Transverse colon (tissue), 4 donors: ENCODE data around the gene TOP2A.

Source experiments
- CTCF ChIP-seq, 5 experiments: fragments of 200-600 bp in 3 of 5; fragments of 450-650 bp in 2 of 5; sonication (generic) in 3 of 5; IDR thresholded peaks; 1 replicate in 2 of 5; 2 replicates in 3 of 5; pipeline ENCODE4 v1.5.1; 2016 to 2017; ENCODE audit warnings: antibody characterized with exemption in 5 of 5, inconsistent platforms in 3 of 5, mild to moderate bottlenecking in 2 of 5, moderate library complexity in 1 of 5
- POLR2A ChIP-seq: fragments of 450-650 bp; IDR thresholded peaks from one replicate; pipeline ENCODE4 v1.6.1; 2016; ENCODE audit warnings: antibody characterized with exemption, mild to moderate bottlenecking, moderate library complexity
- POLR2AphosphoS5 ChIP-seq, 3 donors: sonication (generic); formaldehyde crosslinking; IDR thresholded peaks; one replicate each; pipeline ENCODE4 v1.6.1; 2016; ENCODE audit warnings: antibody characterized with exemption in 3 of 3

GRCh38 chr17:40364906-40365305 lies 52.8 kb downstream of the TOP2A start:
- TF ChIP-seq CTCF (IDR thresholded peaks at IDR 0.05) (no peak), POLR2A (no peak), POLR2AphosphoS5 (IDR thresholded peaks at IDR 0.05) (no peak)
